ENCODE results near the gene RMDN2.

The RMDN2 gene

GRCh38 chr2:38057651-38058410, 132.7 kb downstream of the RMDN2 start:
- DNase-seq, result no peak

DNA sequence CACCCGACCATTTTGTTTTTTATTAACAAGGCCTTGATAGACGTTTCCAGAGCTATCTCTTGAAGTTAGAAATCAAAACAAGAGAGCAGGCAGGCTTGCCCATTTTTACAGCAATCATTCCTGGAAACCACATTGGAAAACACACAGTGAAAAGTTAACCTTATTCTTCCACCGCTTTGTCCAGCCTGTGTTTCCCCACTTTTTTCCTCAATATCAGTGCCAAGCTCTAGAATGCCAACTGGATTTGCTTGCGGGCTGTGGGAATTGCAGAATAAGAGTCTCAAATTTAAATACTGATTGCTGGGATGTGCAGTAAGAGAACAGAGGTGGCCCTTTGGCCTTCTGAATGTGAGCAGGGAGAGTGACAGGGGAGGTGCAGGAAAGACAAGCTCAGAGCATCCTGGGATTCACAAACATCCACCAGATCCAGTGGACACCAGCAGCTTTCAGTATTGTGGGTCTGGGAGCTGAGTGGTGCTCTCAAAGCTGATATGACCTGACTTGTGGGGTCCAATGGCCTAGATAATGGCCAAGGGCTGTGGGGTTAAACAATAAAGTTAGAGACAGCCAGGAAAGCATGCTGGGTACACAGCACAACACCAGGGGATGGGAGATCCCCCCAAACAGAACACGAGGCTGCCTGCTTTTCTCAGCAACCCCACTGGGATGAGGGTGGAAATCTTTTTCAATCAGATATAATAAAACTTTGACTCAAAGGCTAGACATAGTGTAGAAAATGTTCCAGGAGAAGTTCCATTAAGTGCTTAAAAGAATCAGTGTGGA, 135.3 kb downstream of the RMDN2 start:
- no peak for DNase-seq

GRCh38 chr2:38064801-38065501, 139.9 kb downstream of the RMDN2 start:
- no peak for DNase-seq

DNA sequence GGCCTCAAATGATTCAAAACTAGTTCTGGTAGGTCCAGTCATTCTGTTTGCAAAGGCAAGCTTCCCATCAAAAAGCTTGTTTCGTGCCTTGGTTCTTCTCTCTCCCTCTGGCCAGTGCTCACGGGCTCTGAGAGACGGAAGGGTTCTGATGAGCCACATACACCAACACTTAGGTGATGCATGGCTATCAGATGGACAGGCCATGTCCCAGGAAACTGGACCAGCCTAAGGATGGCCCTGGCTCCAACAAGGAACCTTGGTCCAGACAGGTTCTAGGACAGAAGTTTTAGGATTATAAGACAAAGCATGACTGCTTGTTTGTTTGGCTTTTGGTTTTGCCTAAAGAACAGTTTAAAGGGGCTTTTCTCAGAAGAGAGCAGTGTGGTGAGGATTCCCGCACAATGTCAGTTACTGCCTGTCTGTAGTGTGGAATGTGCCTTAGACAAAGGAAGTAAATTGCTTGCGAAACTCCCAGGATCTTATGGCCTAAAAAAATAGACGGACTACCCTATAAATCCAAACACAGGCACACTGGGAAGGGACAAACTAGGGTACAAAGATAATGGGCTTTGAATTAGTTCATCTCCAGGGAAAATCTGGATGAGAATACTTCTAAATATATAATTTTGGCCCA, 140.5 kb downstream of the RMDN2 start:
- no peak for DNase-seq

DNA sequence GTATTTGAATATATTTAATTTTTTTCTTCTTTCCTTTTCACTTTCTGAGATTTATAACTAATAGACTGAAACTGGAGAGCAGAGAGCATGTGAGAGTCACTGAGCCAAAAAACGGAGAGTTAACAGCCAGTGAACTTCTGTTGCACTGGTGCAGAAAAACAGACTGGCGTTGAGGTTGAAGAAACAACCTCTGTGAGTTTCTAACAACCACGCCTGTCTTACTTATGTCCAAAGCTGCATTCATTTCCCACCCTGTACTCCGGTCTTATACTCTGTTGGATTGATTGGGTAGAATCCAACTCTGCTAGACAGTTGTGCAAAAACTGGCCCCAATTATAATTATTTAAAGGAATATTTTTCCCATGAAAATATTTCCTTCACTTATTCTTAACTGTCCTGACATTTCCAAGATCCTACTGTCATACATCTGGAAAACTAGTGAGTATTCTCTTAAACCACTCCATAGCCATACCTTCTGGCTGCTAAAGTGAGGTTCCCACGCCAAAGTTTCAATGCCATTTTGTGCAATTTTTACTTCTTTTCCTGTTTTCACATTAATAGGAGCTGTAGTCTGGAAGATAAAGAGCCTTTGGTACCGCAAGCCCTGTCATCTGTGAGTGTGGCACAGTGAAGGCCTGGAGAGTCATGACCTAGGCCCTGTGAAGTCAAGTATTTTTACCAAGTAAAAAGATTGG, 141.5 kb downstream of the RMDN2 start:
- DNase-seq, result no peak
